HEK293T (cell line): ENCODE measurements around the gene ZHX3.

Experiments used
- CTCF ChIA-PET: fragments of 350-600 bp; formaldehyde crosslinking; extraction: SDS; loops from one replicate; lab custom pipeline; 2021; ENCODE audit warnings: antibody characterized with exemption, inconsistent platforms; lab: Yijun Ruan, JAX
- POLR2A ChIA-PET: fragments of 350-600 bp; formaldehyde crosslinking; extraction: SDS; loops from one replicate; lab custom pipeline; 2020; ENCODE audit warnings: antibody characterized with exemption, inconsistent platforms; lab: Yijun Ruan, JAX
- DNase-seq: peaks from one replicate; pipeline ENCODE4 v3.0.0; 2012; ENCODE audit warnings: mixed read lengths; ENCODE audit errors: extremely low spot score
- ARNT ChIP-seq: fragments of 450-650 bp; IDR thresholded peaks from 2 replicates; pipeline ENCODE4 v1.6.1; 2017; ENCODE audit warnings: mild to moderate bottlenecking
- BHLHE40 ChIP-seq: fragments of 450-650 bp; IDR thresholded peaks from 2 replicates; pipeline ENCODE4 v1.6.1; 2016; ENCODE audit warnings: mild to moderate bottlenecking, moderate library complexity, borderline replicate concordance
- CTBP1 ChIP-seq: fragments of 450-650 bp; IDR thresholded peaks from 2 replicates; pipeline ENCODE4 v1.6.1; 2016; ENCODE audit warnings: borderline replicate concordance
- ELF4 ChIP-seq: fragments of 450-650 bp; IDR thresholded peaks from 2 replicates; pipeline ENCODE4 v1.6.1; 2017; ENCODE audit warnings: antibody characterized with exemption
- FOXA1 ChIP-seq: fragments of 450-650 bp; IDR thresholded peaks from 2 replicates; pipeline ENCODE4 v1.6.1; 2016; ENCODE audit warnings: mild to moderate bottlenecking
- FOXK2 ChIP-seq: fragments of 450-650 bp; IDR thresholded peaks from 2 replicates; pipeline ENCODE4 v1.6.1; 2016; ENCODE audit warnings: mild to moderate bottlenecking
- FOXM1 ChIP-seq: fragments of 450-650 bp; IDR thresholded peaks from 2 replicates; pipeline ENCODE4 v1.6.1; 2017; ENCODE audit warnings: mild to moderate bottlenecking, borderline replicate concordance
- HDGF ChIP-seq: fragments of 450-650 bp; IDR thresholded peaks from 2 replicates; pipeline ENCODE4 v1.6.1; 2017; ENCODE audit warnings: antibody characterized with exemption, borderline replicate concordance
- L3MBTL2 ChIP-seq: fragments of 450-650 bp; conservative IDR thresholded peaks from 2 replicates; pipeline ENCODE4 v1.6.1; 2016; ENCODE audit warnings: mild to moderate bottlenecking
- LEF1 ChIP-seq: fragments of 450-650 bp; IDR thresholded peaks from 2 replicates; pipeline ENCODE4 v1.6.1; 2017; ENCODE audit warnings: mild to moderate bottlenecking, borderline replicate concordance
- NFRKB ChIP-seq: fragments of 450-650 bp; IDR thresholded peaks from 2 replicates; pipeline ENCODE4 v1.6.1; 2016; ENCODE audit warnings: mild to moderate bottlenecking, moderate library complexity
- PKNOX1 ChIP-seq: fragments of 450-650 bp; IDR thresholded peaks from 2 replicates; pipeline ENCODE4 v1.6.1; 2016
- SP1 ChIP-seq: fragments of 450-650 bp; IDR thresholded peaks from 2 replicates; pipeline ENCODE4 v1.6.1; 2017
- SUZ12 ChIP-seq: fragments of 450-650 bp; IDR thresholded peaks from 2 replicates; pipeline ENCODE4 v1.6.1; 2016; ENCODE audit warnings: mild to moderate bottlenecking
- TARDBP ChIP-seq: fragments of 450-650 bp; IDR thresholded peaks from 2 replicates; pipeline ENCODE4 v1.6.1; 2016
- ZNF384 ChIP-seq: fragments of 450-650 bp; IDR thresholded peaks from 2 replicates; pipeline ENCODE4 v1.6.1; 2016

Gene ZHX3

GRCh38 chr20:41261260-41261659 is 56.3 kb downstream of the ZHX3 start:
- TF ChIP-seq NFRKB (no peak), CTBP1 (no peak)
- POLR2A ChIA-PET: no interaction called here
- CTCF ChIA-PET: no interaction called here
- no peak for DNase-seq

GRCh38 chr20:41260734-41261220 is 56.8 kb downstream of the ZHX3 start:
- ChIA-PET POLR2A (no interaction called here), CTCF (no interaction called here)
- no peak for TF ChIP-seq ELF4
- no peak for TF ChIP-seq CTBP1
- TF ChIP-seq ARNT: no peak
- no peak for TF ChIP-seq TARDBP
- no peak for TF ChIP-seq HDGF
- no peak for TF ChIP-seq SP1
- TF ChIP-seq SUZ12: no peak
- no peak for TF ChIP-seq L3MBTL2
- TF ChIP-seq FOXA1: no peak
- no peak for TF ChIP-seq FOXK2
- no peak for TF ChIP-seq ZNF384
- no peak for TF ChIP-seq PKNOX1
- TF ChIP-seq FOXM1: no peak
- no peak for DNase-seq

GRCh38 chr20:41259309-41259708 is 58.2 kb downstream of the ZHX3 start:
- ChIA-PET POLR2A (no interaction called here), CTCF (no interaction called here)
- no peak for DNase-seq
- TF ChIP-seq SUZ12 (no peak), FOXA1 (no peak), PKNOX1 (no peak), ARNT (no peak), LEF1 (no peak), SP1 (no peak), TARDBP (no peak), FOXM1 (no peak), HDGF (no peak), FOXK2 (no peak), ZNF384 (no peak), CTBP1 (no peak), BHLHE40 (no peak)

- DNase-seq: no peak
- ChIA-PET POLR2A (no interaction called here), CTCF (no interaction called here)
- TF ChIP-seq LEF1: no peak
- no peak for TF ChIP-seq L3MBTL2
- TF ChIP-seq HDGF: no peak
- TF ChIP-seq SUZ12: no peak
- TF ChIP-seq TARDBP: no peak
- TF ChIP-seq PKNOX1: no peak
- TF ChIP-seq FOXA1: no peak
- TF ChIP-seq SP1: no peak
- no peak for TF ChIP-seq ELF4
- no peak for TF ChIP-seq ARNT
- TF ChIP-seq NFRKB: no peak
- TF ChIP-seq FOXK2: no peak
- no peak for TF ChIP-seq ZNF384
- no peak for TF ChIP-seq BHLHE40
- TF ChIP-seq FOXM1: no peak
- TF ChIP-seq CTBP1: no peak
Measured at GRCh38 chr20:41258474-41258873, 59.1 kb downstream of the ZHX3 start.

- ChIA-PET POLR2A (no interaction called here), CTCF (no interaction called here)
- no peak for TF ChIP-seq ZNF384
- no peak for TF ChIP-seq FOXM1
- TF ChIP-seq NFRKB: no peak
- TF ChIP-seq SP1: no peak
- TF ChIP-seq CTBP1: no peak
- no peak for TF ChIP-seq L3MBTL2
- TF ChIP-seq PKNOX1: no peak
- no peak for TF ChIP-seq TARDBP
- no peak for TF ChIP-seq ELF4
- no peak for TF ChIP-seq HDGF
- no peak for TF ChIP-seq FOXK2
- TF ChIP-seq SUZ12: no peak
- TF ChIP-seq LEF1: no peak
- TF ChIP-seq FOXA1: no peak
- no peak for TF ChIP-seq ARNT
- DNase-seq: no peak
Measured at GRCh38 chr20:41256516-41256915, 61.0 kb downstream of the ZHX3 start.

GRCh38 chr20:41255655-41256054 is 61.9 kb downstream of the ZHX3 start:
- TF ChIP-seq CTBP1 (no peak), ZNF384 (no peak), BHLHE40 (no peak), NFRKB (no peak), L3MBTL2 (no peak), LEF1 (no peak), FOXK2 (no peak), ARNT (no peak), FOXA1 (no peak), SP1 (no peak), PKNOX1 (no peak), TARDBP (no peak), SUZ12 (no peak), FOXM1 (no peak), HDGF (no peak)
- no peak for DNase-seq
- CTCF ChIA-PET: no interaction called here
- POLR2A ChIA-PET: no interaction called here
